ENCODE results near the gene STK10.

DNA sequence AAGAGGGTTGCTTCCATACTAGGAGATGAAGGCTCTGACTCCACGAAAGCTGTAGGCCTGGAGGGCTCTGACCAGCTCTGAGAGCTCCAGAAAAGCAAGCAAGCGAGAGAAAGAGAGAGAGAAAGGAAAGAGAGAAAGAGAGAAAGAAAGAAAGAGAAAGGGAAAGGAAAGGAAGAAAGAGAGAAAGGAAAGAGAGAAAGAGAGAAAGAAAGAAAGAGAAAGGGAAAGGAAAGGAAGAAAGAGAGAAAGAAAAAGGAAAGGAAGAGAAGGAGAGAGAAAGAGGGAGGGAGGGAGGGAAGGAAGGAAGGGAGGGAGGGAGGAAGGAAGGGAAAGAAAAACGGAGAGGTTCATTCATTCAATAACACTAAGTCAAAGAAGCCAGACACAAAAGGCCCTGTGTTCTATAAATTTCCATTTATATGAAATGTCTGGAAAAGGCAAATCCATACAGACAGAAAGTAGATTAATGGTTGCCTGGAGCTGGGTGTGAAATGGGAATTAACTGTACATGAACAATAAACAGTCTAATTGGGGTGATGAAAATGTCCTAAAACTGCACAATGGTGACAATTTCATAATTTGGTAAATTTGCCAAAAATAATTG is 1.8 kb upstream of the STK10 start:
- TF ChIP-seq CTCF (IDR thresholded peaks at IDR 0.05; ENCODE audit: borderline replicate concordance, extremely low read depth, low read length, poor library complexity, severe bottlenecking), result no peak
- TF ChIP-seq EZH2 (IDR thresholded peaks at IDR 0.05; ENCODE audit: borderline replicate concordance, low read depth, low read length, severe bottlenecking), result no peak
